Measurements from ENCODE around the gene DBP. TPM values are rescaled to one million over a fixed set of nuclear protein-coding genes. Genes with fewer than 3 reads are reported as not detected.

The DBP gene
- total and polyA plus RNA-seq, 2 of the 13 experiments (the other 11 are each of a cell fraction or from before 2014, with no cell fraction given) = 1.7 to 5.8 TPM

GRCh38 chr19:48614436-48615230, 22.5 kb downstream of the DBP start, which contains the start of gene FAM83E:
Gene FAM83E (minus strand): TSS chr19:48615076. CDS start chr19:48613372, 1,704 bp downstream.
- Histone ChIP-seq H3K36me3 (replicated peaks in 1 of 2; ENCODE audit: control insufficient read depth in 1 of 2, insufficient read depth in 2 of 2, low read length in 2 of 2) (peaks cover 15 to 28% of the 10 kb centered on the region in 2 experiments), H3K9ac (ENCODE audit: insufficient read depth, low read depth, low read length) (no peak within 1 kb of the TSS), H3K27ac (ENCODE audit: extremely low read length, insufficient read depth, low read length) (peak within 1 kb of the TSS; percentile 26), H3K4me3 (replicated peaks in 1 of 3; ENCODE audit: insufficient read depth in 1 of 3, low read depth in 2 of 3, low read length in 3 of 3) (no peak within 1 kb of the TSS), H3K4me2 (ENCODE audit: low read depth, low read length) (no peak within 1 kb of the TSS), H3K4me1 (ENCODE audit: insufficient read depth, low read length) (peaks cover 36% of the 10 kb centered on the region), H2AFZ (ENCODE audit: low read length) (no peak within 1 kb of the TSS), H3K27me3 (ENCODE audit: control insufficient read depth in 1 of 2, insufficient read depth in 2 of 2, low read length in 2 of 2) (no peaks in the 10 kb centered on the region; a peak in 1 of 5 replicates), H4K20me1 (ENCODE audit: insufficient read depth, low read length) (peaks cover 38% of the 10 kb centered on the region), H3K79me2 (ENCODE audit: insufficient read depth, low read length) (peaks cover 29% of the 10 kb centered on the region), H3K9me3 (ENCODE audit: low read length) (no peaks in the 10 kb centered on the region)
- ATAC-seq = no peak; the same call in 2 of the 3 replicates
- no peak for DNase-seq (ENCODE audit: low spot score)
- POLR2A ChIA-PET = interaction anchor here (1.0 to 1.3 kb wide), 3 partner anchors 10 to 26 kb away, joined by 3 read pairs; no protein-coding TSS in a partner anchor
- FAIRE-seq = no peak
- intact Hi-C loops (cut with micrococcal nuclease; ENCODE audit: unreplicated experiment) = no loop called here
- BruUV-seq (replicated peaks) = no TSS peak
- in situ Hi-C loops (cut with HindIII; ENCODE audit: extremely low pct_ligation_motif_present, low pct_unique_long_range_greater_than_20kb) = no loop called here
- 70% methylated on average over 21 of the region's 31 CpGs for WGBS (ENCODE audit: low lambda C conversion rate)
- CTCF ChIA-PET (ENCODE audit: low intra/inter-chr PET ratio, low total read pairs) = no interaction called here
- 0 out of 2 replicates have a peak, but pooled peaks have one; percentile 28 for TF ChIP-seq REL (CRISPR knock-in tag; conservative IDR thresholded peaks at IDR 0.05)
- peak; percentile 9 for TF ChIP-seq HNRNPH1 (optimal IDR thresholded peaks at IDR 0.05; ENCODE audit: low read depth, low read length)
- TF ChIP-seq ARNTL (CRISPR knock-in tag; IDR thresholded peaks at IDR 0.05) = no peak
- peak; percentile 100 for TF ChIP-seq AGO2 (optimal IDR thresholded peaks at IDR 0.05; ENCODE audit: low read depth, low read length)
- TF ChIP-seq TFAP4 (IDR thresholded peaks at IDR 0.05; ENCODE audit: borderline replicate concordance, low read depth) = no peak
- no peak for TF ChIP-seq ZNF557 (CRISPR knock-in tag; IDR thresholded peaks at IDR 0.05)
- TF ChIP-seq RBFOX2 (IDR thresholded peaks at IDR 0.05; ENCODE audit: low read depth, low read length) = peak; percentile 84
- no peak for TF ChIP-seq HDAC1 (CRISPR knock-in tag; IDR thresholded peaks at IDR 0.05)
- no peak for TF ChIP-seq ZNF784 (CRISPR knock-in tag; IDR thresholded peaks at IDR 0.05; ENCODE audit: borderline replicate concordance)
- TF ChIP-seq MAX (IDR thresholded peaks at IDR 0.05) = 0 out of 2 replicates have a peak, but pooled peaks have one; percentile 3
- TF ChIP-seq ZGPAT (CRISPR knock-in tag; IDR thresholded peaks at IDR 0.05) = 0 out of 2 replicates have a peak, but pooled peaks have one; percentile 25
- TF ChIP-seq ZNF468 (CRISPR knock-in tag; IDR thresholded peaks at IDR 0.05) = no peak
- TF ChIP-seq PAF1 (CRISPR knock-in tag; IDR thresholded peaks at IDR 0.05) = peak; percentile 72; the same call in 1 of the 2 replicates
- TF ChIP-seq RELA (CRISPR knock-in tag; IDR thresholded peaks at IDR 0.05) = no peak
- TF ChIP-seq ZNF446 (CRISPR knock-in tag; IDR thresholded peaks at IDR 0.05) = no peak
- no peak for TF ChIP-seq ZNF136 (CRISPR knock-in tag; IDR thresholded peaks at IDR 0.05; ENCODE audit: low read depth)
- TF ChIP-seq ZNF292 (CRISPR knock-in tag; IDR thresholded peaks at IDR 0.05; ENCODE audit: borderline replicate concordance, low read depth) = no peak
- TF ChIP-seq TEF (CRISPR knock-in tag; IDR thresholded peaks at IDR 0.05) = no peak
- no peak for TF ChIP-seq ELF1 (CRISPR knock-in tag; IDR thresholded peaks at IDR 0.05)
- TF ChIP-seq ZNF605 (CRISPR knock-in tag; IDR thresholded peaks at IDR 0.05) = 0 out of 2 replicates have a peak, but pooled peaks have one; percentile 42
- TF ChIP-seq RBM22 (optimal IDR thresholded peaks at IDR 0.05; ENCODE audit: low read length) = peak; percentile 98

Measured in HepG2 (cell line).